Measurements from ENCODE around the gene MESP2. TPM values are rescaled to one million over a fixed set of nuclear protein-coding genes. Genes with fewer than 3 reads are reported as not detected.

Gene MESP2
- polyA plus RNA-seq, 1 donor from 2014 or later = not detected

DNA sequence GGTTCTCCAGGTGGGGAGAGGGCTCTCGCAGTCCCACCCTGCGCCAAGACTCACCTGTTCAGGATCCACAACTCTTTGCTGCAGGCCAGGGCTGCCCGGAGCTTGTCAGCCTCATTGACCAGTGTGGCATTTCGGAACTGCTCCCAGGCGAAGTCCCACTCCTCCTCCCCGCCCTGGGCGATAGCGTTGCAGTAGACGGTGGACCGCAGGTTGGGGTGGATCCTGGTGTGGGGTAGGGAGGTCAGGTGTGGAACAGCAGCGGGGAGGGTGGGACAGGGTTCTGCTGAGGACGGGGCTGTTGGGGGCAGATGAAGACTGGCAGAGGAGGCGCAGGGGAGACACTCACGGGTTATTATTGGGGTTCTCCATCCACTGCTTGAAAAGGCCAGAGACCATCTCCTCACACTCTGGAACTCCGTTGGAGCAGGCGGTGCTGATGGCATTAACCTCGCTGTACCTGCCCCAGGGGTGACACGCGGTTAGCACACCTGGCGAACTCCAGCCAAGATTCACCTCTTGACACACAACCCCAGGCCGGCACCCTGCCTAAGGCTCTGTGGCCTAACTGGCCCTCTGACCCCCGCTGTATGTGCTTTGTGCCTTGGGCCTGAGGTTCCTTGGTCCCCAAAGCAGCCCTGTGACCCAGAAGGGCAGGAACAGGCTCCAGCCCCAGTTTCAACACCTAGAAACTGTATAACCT is 16.1 kb downstream of the MESP2 start:
- no peak for TF ChIP-seq CTCF (IDR thresholded peaks at IDR 0.05; ENCODE audit: poor library complexity, severe bottlenecking)
- TF ChIP-seq EZH2 (IDR thresholded peaks at IDR 0.05; ENCODE audit: borderline replicate concordance, insufficient read depth, low read length, poor library complexity, severe bottlenecking) = no peak
- no peak for TF ChIP-seq RAD21 (conservative IDR thresholded peaks at IDR 0.05)
- no peak for TF ChIP-seq TAF1 (IDR thresholded peaks at IDR 0.05; ENCODE audit: low read depth)
- no peak for TF ChIP-seq REST (IDR thresholded peaks at IDR 0.05; ENCODE audit: borderline replicate concordance)
- H3F3A ChIP-seq (ENCODE audit: insufficient read depth, low read length, poor library complexity, severe bottlenecking) = no peaks in the 10 kb centered on the region

GRCh38 chr15:89794627-89795241 is 18.6 kb downstream of the MESP2 start:
- H3K9me2 ChIP-seq (ENCODE audit: insufficient read depth, low read length) = no peaks in the 10 kb centered on the region
- H3K27ac ChIP-seq (ENCODE audit: low read length) = no peak overlapping the region
- no peak overlapping the region for H2AFZ ChIP-seq (ENCODE audit: low read depth, low read length)
- no peaks in the 10 kb centered on the region for H3K36me3 ChIP-seq (ENCODE audit: insufficient read depth, low read length)
- no peaks in the 10 kb centered on the region for H3K79me2 ChIP-seq (replicated peaks; ENCODE audit: insufficient read depth, low read length)
- no peaks in the 10 kb centered on the region for H3F3A ChIP-seq (ENCODE audit: insufficient read depth, low read length, poor library complexity, severe bottlenecking)
- H4K20me1 ChIP-seq (ENCODE audit: insufficient read depth) = no peaks in the 10 kb centered on the region
- no peak for TF ChIP-seq POLR2AphosphoS5 (IDR thresholded peaks at IDR 0.05)
- TF ChIP-seq SMC3 (conservative IDR thresholded peaks at IDR 0.05; ENCODE audit: poor library complexity) = no peak
- no peak for TF ChIP-seq CTCF (IDR thresholded peaks at IDR 0.05; ENCODE audit: poor library complexity, severe bottlenecking)
- TF ChIP-seq MXI1 (conservative IDR thresholded peaks at IDR 0.05; ENCODE audit: poor library complexity, severe bottlenecking) = no peak
- no peak for TF ChIP-seq TAF1 (IDR thresholded peaks at IDR 0.05; ENCODE audit: low read depth)
- TF ChIP-seq EP300 (conservative IDR thresholded peaks at IDR 0.05; ENCODE audit: poor library complexity, severe bottlenecking) = no peak
- TF ChIP-seq REST (IDR thresholded peaks at IDR 0.05; ENCODE audit: borderline replicate concordance) = no peak
- TF ChIP-seq EZH2 (IDR thresholded peaks at IDR 0.05; ENCODE audit: borderline replicate concordance, insufficient read depth, low read length, poor library complexity, severe bottlenecking) = no peak
- no peak for TF ChIP-seq RAD21 (conservative IDR thresholded peaks at IDR 0.05)
- H3K27me3 ChIP-seq (ENCODE audit: insufficient read depth, low read depth, low read length) = no peaks in the 10 kb centered on the region
- H3K4me3 ChIP-seq (ENCODE audit: low read length) = no peak overlapping the region
- no peak overlapping the region for H3K9ac ChIP-seq (ENCODE audit: low read length)
- no peaks in the 10 kb centered on the region for H3K9me3 ChIP-seq (ENCODE audit: low read length)
- no peak overlapping the region for H3K4me2 ChIP-seq (ENCODE audit: low read length)

More for the DNA sequence above, 16.1 kb downstream of the MESP2 start:
- Histone ChIP-seq H3K4me2 (ENCODE audit: low read length) (no peak overlapping the region), H4K20me1 (ENCODE audit: insufficient read depth) (no peaks in the 10 kb centered on the region), H3K4me3 (ENCODE audit: low read length) (no peak overlapping the region), H3K9me2 (ENCODE audit: insufficient read depth, low read length) (no peaks in the 10 kb centered on the region), H3K79me2 (replicated peaks; ENCODE audit: insufficient read depth, low read length) (no peaks in the 10 kb centered on the region), H3K27ac (ENCODE audit: low read length) (no peak overlapping the region), H2AFZ (ENCODE audit: low read depth, low read length) (no peak overlapping the region), H3K27me3 (ENCODE audit: insufficient read depth, low read depth, low read length) (no peaks in the 10 kb centered on the region), H3K9me3 (ENCODE audit: low read length) (peaks cover 8% of the 10 kb centered on the region), H3K36me3 (ENCODE audit: insufficient read depth, low read length) (no peaks in the 10 kb centered on the region), H3K9ac (ENCODE audit: low read length) (no peak overlapping the region)

All from neural cell (in vitro differentiated cells).